ENCODE measurements around the gene ABCC12.

The ABCC12 gene

DNA sequence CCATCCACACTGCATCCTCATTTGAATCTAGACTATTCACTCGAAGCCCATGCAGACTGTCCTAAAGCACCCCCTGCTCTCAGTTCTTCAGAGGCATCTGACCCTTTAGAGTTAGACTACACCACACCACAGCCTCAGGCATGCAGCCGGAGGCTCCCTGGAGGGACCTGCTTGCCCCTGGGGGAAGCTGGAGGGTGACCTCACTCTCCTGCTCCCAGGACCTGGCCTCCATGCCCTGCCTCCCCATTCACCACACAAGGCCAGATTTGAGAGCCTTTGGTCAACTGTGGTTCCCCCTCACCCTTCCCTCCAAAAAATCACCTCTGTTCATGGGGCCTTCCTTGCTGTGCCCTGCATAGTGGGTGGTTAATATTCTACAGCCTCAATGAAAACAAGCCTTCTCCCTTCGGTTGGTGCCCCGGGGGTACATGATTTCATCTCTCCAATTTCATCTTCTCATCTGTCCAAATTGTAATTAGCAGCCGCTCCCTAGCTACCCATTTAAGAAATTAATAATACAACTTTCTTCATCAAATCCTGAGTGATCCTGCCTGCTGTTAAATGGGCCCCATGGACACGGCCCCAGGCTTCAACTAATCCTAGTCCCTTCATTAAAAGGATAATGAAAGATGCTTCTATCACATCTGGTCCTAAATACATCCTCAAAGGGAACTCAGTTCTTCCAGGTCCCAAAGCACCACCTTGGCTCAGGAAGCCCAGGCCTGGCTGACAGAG, 24.4 kb downstream of the ABCC12 start:
- no peak for DNase-seq (ENCODE audit: low spot score)

DNA sequence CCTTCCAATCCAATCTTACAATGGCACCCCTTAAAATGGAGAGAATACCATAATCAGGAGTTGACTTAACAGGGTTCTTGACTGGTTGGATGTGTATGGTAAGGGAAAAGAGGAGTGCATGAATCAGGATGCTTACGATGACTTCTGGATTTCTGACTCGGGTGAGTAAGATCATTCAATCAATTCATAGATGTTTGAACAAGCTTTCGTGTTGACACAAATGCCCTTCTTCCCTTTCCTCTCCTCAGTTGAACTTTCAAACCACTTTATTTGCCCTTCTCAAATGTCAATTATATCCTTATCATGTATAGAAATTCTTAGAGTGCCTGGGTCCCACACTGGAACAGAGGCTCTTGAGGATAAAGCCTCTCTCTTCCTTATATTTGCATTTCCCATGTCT, 25.9 kb downstream of the ABCC12 start:
- no peak for DNase-seq (ENCODE audit: low spot score)

DNA sequence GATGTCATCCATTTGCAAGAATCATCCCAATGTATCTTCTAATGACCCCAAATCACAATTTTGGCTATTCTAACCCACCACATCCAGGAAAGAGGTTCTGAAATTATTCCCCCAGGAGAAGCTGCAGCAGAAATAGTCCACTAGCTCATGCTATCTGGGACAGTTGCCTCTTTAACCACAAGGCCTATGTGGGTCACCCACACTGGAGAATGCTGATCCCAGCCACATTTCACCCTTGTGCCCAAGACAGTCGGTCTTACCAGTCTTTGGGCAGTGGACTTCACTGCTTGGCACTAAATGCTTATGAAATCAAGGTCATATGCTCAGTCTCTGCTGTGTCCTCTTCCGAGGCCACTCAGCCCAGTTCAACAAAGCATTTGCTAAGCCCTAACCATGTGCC, 27.0 kb downstream of the ABCC12 start:
- no peak for DNase-seq (ENCODE audit: low spot score)

DNA sequence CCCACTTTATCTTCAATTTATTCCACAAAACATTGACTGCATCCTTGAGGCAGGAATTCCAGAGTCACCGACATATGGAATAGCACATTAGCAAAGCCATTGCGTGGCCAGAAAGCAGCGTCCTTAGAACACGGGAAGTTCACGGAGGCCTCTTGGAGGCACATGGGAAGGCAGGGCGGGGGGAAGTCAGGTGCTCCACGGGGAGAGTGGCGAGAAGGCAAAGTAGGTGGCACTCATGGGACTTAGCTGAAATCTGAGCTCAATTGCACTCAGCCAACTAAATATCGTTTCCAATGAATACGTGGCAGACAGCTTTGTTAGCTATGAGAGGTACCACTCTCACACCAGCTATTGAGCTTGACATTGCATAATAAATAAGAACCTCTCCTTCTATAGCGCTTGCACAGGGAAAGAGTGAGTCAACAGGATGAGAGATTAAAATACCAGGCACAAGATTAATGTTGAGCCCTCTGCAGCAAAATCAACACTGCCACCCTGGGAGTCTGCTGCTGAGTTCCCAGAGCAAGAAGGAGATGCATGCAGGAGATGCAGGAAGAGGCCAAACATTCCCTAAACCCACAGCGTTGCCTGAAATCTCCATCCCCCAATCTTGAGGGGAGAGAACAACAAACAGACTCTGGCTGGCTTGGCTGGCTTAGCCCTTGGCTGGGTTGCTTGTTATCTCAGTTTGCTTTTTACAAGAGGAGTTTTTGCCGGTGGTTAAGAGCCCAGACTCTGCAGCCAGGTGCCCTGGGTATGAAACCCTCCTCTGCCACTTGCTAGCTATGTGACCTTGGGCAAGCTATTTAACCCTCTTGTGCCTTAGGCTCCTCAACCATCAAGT, 28.8 kb downstream of the ABCC12 start:
- no peak for DNase-seq (ENCODE audit: low spot score)

DNA sequence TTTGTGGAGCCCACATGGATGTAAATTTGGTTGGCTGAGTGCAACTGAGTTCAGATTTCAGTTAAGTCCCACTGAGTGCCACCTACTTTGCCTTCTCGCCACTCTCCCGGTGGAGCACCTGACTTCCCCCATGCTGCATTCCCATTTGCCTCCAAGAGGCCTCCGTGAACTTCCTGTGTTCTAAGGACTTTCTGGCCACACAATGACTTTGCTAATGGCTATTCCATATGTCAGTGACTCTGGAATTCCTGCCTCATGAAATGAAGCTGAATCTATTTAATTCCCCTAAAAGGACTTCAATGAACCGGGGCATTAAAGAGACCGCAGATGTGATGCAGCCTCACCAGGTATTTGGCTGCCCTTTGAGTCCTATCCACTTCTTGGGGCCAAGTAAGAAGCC, 29.9 kb downstream of the ABCC12 start:
- no peak for DNase-seq (ENCODE audit: low spot score)

DNA sequence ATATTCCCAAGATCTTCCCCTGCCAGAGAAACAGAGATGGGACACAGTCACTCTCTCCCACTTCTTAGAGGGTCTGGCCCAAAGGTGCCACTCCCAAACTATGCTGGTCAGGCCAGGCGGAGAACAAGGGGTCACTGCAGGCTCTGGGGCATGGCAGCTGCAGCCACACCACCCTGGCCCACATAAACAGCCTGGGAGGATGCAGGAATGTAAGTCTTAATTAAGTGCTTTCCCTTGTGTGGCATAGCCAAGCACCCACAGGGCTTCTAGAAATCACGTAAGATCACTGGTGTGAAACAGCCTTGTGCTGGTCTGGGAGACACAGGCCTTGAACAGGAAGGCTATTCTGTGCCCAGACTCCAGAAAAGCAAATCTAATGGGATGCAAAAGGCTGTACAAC, 31.5 kb downstream of the ABCC12 start:
- no peak for DNase-seq (ENCODE audit: low spot score)

DNA sequence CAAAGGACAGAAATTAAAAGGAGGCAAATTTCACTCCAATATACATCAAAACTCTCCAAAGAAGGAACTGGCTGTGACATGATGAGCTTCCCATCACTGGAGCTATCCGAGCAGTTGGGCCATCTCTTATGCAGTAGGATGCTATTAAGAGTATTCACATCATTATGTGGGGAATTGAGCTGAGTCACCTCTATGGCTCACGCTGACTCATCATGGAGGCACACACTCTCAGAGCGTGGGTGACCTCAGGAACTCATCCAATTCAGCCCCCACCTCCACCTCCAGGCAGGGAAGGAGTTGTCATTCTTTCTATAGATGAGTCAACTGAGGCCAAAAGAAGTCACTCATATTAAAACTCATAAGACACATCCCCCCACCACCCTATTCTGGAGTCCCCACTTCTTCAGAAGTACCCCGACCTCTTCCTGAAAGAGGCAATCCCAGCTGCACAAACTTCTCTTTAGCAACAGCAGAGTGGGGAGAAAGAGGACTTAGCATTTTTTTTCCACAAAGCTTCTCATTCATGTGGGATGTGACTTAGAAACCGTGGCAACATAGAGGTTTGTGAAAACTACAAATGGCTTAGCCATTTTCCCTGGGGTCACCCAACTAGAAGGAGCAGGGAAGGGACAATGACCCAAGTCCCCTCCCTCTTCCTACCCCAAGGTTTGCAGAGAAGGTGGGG, 32.5 kb downstream of the ABCC12 start:
- DNase-seq (ENCODE audit: low spot score): no peak

DNA sequence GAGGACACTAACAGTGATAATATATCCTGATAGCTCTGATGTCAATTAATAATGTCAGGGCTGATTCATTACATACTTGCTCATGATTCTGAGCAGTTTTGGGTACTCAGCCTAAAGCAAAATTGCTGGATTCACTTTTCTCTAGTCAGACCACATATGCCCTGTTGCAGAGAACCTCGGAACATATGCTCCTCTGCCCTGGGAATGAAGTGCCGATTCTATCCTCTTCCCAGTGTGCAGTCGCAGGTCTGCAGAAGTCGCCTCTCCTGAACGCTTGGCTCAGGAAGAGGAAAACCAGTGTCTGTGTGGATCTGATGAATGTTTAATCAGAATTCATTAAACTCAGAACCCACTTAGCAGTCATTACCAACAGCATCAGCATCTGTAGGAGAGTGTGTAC, 34.5 kb downstream of the ABCC12 start:
- DNase-seq (ENCODE audit: low spot score): no peak

DNA sequence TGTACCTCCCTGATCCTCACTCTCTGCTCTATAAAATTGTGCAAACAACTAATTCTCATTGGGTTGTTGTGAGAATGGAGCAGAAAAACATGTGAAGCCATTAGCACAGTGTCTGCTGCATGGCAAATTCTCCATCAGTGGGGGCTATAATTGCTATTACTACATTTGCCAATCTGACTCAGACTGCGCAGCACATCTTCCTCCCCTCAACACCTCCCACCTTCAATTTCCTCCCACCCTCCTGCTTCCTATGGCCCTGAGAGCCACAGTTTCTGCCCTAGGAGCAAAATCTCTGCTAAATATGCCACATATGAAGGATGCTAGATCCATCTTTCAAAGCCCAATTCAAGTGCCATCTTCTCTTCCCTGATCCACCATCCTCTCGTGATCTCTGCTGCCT, 37.0 kb downstream of the ABCC12 start:
- no peak for DNase-seq (ENCODE audit: low spot score)

DNA sequence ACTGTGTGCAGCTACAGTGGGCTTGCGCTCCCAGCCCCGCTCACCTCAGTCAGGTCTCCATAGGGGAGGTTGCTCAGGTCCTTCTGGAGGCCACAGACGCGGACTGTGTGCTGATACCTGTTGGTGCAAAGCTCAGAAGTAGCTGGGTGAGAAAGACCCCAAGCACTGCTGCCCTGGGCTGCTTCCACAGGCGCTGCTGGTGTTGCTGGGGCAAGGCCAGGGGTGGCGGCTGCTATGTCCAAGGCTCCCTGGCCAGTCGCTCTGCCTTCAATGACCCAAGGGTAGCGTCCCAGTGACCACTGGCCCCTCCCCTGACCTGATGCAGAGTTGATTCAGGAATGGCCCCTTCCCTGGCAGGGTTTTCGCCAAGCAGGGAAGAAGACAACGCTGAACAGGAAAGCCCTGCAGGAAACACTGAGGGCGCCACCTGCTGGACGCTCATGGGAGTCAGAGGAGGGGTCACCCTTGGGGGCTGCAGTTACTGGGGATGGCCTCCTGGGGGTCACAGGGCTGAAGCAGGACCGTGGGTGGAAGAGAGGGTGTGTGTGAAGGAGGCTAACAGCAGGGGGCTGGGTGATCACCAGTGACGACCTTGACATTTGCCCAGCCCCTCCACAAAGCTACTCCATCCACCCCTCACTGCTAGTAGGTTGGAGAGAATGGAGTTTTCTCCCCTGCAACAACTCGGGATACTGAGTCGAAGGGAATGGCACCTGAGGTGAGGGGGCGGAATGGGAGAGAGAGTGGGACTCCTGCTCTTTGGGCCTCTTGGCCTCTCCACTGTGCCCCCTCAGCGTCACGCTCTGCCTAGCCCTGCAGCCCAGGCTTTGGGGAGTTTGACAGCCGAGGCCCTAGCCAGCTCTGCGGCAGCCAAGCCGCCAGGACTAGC, 38.3 kb downstream of the ABCC12 start:
- DNase-seq (ENCODE audit: low spot score): peak; percentile 75

DNA sequence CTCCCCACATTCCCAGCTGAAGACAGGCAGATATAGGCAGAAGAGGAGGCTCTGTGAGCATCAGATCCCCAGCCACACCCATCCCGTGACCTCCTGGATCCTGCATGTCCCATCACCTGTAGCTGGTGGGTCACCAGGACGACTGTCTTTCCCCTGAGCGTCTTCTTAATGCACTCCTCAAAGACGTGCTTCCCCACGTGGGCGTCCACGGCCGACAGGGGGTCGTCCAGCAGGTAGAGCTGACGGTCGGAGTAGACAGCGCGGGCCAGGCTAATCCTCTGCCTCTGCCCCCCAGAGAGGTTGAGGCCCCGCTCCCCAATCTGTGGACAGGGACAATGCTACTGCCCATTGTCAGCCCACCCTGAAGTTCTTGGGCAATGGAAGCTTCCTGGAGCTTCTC, 40.5 kb downstream of the ABCC12 start:
- no peak for DNase-seq (ENCODE audit: low spot score)

DNA sequence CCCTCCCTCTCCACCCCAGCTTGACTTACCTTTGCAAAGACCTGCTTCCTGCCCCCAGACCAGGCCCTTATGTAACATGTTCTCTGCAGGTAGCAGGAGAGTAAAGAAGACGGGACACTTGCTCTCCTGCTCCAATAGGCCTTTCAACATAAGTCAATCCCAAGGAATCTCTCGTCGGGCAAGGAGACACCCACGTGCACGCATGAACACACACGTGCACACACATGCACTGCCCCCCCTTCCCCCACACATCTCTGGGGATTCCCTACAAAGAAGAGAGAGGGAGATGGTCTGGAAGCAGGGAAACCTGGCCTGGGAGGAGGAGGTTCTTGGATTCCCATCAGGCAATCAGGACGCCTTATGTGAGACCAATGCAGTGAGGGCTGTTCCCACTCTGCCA, 41.4 kb downstream of the ABCC12 start:
- DNase-seq (ENCODE audit: low spot score): no peak

DNA sequence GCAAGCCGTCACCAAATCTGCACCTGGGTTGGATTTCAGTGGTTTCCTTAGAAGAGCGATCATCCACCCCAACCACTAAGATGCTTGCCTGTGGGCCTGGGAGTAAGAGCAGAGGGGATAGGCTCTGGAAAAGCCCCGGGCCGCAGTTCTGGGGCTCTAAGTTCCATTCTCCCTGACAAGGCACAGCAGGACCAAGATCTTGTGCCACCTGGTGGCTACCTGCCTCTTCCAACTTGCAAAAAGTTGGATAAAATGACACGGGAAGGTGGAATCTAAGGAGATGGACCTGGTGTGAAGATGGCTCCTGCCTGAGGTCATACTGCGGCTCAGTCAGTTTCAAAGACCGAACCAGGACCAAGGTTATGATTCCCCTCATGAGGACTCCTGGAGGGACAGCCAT, 42.3 kb downstream of the ABCC12 start:
- DNase-seq (ENCODE audit: low spot score): no peak

DNA sequence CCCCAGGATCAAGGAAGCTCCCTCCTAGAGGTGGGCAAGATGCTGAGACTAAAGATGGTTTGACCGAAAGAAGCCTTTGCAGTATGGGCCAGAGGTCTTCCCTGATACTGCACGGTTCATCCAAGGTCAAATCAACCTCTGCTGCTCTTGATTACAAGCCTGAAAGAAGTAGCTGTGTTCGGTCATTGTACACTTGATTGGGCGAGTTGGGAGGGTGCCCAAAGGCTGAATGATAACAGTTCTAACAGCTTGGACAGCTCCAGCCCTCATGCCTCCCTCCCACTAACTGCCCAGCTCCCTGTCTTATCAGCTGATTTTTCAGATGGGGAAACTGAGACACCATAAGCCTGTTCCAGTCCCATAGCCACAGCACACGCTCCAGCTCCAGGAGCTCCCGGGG, 42.8 kb downstream of the ABCC12 start:
- DNase-seq (ENCODE audit: low spot score): no peak

DNA sequence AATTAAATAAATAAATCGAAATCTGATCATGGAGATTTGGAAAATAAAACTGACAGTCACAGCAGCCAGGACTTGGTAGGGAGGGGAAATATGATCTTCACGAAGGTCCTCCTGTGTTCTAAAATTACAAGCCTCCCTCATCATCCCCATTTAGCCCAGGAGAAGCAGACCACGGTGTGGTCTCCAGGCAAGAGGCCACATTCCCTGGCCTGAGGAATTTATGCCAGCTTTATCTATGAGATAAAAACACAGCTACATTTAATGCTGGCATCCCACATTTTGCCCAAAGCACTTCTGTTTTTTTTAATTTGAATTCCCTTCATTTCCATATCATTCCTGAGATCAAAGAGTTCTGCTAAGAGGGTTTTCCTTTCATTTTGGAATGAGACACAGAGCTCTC, 43.2 kb downstream of the ABCC12 start:
- no peak for DNase-seq (ENCODE audit: low spot score)

DNA sequence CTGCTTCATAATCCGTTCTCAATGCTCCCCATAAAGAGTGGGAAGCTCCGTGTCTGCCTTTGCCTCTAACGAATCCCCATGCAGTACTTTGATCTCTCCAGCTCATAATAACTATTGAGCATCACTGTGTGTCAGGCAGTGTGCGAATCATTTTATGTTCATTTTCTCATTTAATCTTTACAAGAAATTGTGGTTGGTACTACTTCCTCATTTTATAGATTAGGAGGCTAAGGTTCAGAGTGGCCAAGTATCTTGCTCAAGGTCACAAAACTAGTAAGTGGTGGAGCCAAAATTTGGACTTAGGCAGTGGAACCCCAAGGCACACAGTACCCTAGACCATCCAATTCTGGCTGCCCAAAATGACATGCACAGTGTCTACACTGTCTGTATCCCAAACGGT, 44.8 kb downstream of the ABCC12 start:
- no peak for DNase-seq (ENCODE audit: low spot score)

DNA sequence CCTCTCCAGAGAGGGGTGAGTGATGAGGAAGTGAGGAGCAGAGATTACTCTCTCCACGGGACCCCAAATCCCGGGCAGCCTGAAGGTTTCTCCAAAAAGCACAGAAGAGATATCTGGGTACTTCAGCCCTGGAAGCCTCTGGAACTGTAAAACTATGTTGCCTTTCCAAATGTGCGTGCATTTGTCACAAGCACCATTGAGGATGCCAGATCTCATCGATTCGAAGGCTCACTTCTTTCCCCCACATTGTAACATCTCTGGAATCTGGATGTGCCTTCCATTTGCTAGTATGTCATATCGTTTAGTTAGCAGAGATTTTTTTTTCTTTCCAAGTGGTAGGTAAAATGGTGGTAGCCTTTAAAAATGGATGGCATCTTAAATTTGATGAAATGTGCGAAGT, 45.8 kb downstream of the ABCC12 start:
- no peak for DNase-seq (ENCODE audit: low spot score)

DNA sequence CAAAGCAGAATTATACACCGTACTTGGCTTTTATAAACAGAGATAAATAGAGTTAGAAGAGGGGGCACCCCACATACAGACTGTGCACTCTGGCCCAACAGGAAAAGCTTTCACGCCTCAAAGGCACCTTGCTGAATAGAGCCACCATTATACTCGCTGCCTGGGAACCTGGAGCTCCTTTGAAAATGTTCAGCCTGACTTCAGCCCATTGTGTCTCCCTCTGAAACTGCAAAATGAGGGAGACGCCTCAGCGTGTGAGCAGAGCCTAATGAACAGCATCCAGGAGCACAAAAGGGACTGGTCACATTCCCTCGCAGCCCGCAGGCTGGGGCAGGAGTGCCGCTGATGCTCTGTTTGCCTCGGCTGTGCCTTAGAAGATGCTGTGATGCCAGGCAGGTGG, 46.3 kb downstream of the ABCC12 start:
- DNase-seq (ENCODE audit: low spot score): no peak

DNA sequence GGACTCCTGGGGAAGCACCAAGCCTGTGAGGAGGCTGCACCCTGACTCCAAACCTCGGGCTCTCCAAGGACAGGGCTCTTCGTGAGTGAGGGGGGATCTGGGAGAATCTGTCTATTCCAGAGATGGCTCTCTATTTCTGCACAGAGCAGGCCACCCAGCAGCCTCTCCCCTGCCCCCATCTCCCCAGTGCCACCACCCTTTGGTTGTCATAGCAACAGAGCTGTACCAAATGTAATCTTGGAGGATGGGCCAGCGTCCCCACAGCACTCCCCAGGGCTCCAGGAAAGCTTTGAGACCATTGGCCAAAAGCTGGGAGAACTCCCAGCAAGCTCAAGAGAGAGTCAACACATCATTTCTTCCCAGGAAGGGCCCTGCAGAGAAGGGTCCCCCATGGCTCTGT, 49.3 kb downstream of the ABCC12 start:
- no peak for DNase-seq (ENCODE audit: low spot score)

All from HuH-7.5 (cell line).